Measurements from ENCODE around the gene CA12.

DNA sequence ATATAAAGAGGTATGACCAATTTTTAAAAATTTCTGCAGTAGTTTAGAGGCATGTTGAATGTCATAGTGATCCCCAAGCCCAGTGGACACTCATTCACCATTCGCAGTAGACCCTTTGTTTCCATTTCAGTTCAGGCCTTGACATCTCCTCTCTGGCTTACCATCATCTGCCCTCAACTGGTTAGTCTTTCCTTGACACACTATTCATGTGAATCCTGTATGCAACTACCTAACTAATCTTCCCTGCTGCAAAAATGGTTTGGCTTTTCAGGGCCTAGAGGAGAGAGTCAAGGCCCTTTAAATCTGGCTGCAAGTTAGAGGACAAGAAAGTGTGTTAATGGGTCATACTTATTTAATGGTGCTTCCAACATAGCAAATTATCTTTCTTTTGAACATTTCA lies 93.3 kb downstream of the CA12 start:
- TF ChIP-seq ESRRG (CRISPR knock-in tag; IDR thresholded peaks at IDR 0.05) (no peak), ZFP3 (CRISPR knock-in tag; IDR thresholded peaks at IDR 0.05) (no peak), ZNF8 (CRISPR knock-in tag; IDR thresholded peaks at IDR 0.05) (no peak), GLIS3 (CRISPR knock-in tag; IDR thresholded peaks at IDR 0.05) (no peak)
- TF ChIP-seq, protein P1, sequence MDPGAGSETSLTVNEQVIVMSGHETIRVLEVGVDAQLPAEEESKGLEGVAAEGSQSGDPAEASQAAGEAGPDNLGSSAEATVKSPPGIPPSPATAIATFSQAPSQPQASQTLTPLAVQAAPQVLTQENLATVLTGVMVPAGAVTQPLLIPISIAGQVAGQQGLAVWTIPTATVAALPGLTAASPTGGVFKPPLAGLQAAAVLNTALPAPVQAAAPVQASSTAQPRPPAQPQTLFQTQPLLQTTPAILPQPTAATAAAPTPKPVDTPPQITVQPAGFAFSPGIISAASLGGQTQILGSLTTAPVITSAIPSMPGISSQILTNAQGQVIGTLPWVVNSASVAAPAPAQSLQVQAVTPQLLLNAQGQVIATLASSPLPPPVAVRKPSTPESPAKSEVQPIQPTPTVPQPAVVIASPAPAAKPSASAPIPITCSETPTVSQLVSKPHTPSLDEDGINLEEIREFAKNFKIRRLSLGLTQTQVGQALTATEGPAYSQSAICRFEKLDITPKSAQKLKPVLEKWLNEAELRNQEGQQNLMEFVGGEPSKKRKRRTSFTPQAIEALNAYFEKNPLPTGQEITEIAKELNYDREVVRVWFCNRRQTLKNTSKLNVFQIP (CRISPR knock-in tag; IDR thresholded peaks at IDR 0.05; ENCODE audit: borderline replicate concordance, low read depth), result no peak
